Activated CD8-positive, alpha-beta memory T cell treated with anti-CD3 and anti-CD28 coated beads, Interleukin-2, amount 10 ng/mL, durations not matched to agents 7 days and 5 days (primary cell): ENCODE data around the gene LYZL1. TPM values are rescaled to one million over a fixed set of nuclear protein-coding genes. Genes with fewer than 3 reads are reported as not detected.
"Not testable (repeated sequence)": the region's sequence is repeated elsewhere in the genome, so short reads cannot be mapped to it uniquely, and the experiment has no call there.

Experiments
- ATAC-seq: fragments of 150-1000 bp; cut with Tn5 transposase; one replicate; pipeline ENCODE4 v1.10.0; 2021; ENCODE audit warnings: moderate library complexity
- CTCF ChIA-PET: fragments of 350-600 bp; sonication (Branson Sonifier 250); formaldehyde crosslinking; loops from one replicate; lab custom pipeline; 2021; ENCODE audit warnings: antibody characterized with exemption; lab: Charles Lee
- DNase-seq: peaks from one replicate; pipeline ENCODE4 v3.0.0-alpha.2; 2020
- H3K27ac Mint-ChIP-seq: one replicate; pipeline ENCODE4 v1.8.0; 2021; ENCODE audit warnings: mild to moderate bottlenecking, mixed read lengths
- H3K27me3 Mint-ChIP-seq: one replicate; pipeline ENCODE4 v1.8.0; 2021; ENCODE audit warnings: mixed read lengths
- H3K36me3 Mint-ChIP-seq: one replicate; pipeline ENCODE4 v1.8.0; 2021; ENCODE audit warnings: mild to moderate bottlenecking, mixed read lengths
- H3K4me1 Mint-ChIP-seq: one replicate; pipeline ENCODE4 v1.8.0; 2021; ENCODE audit warnings: mixed read lengths
- H3K4me3 Mint-ChIP-seq: one replicate; pipeline ENCODE4 v1.8.0; 2021; ENCODE audit warnings: mild to moderate bottlenecking, moderate library complexity, mixed read lengths
- H3K9me3 Mint-ChIP-seq: one replicate; pipeline ENCODE4 v1.8.0; 2022; ENCODE audit warnings: low read depth, mixed read lengths
- total RNA-seq, 2 experiments: library from RNA; stranded (reverse); gene quantifications; one replicate each; pipeline ENCODE4 v1.2.3, GENCODE V29; 2021

LYZL1 gene
- total RNA-seq, 2 experiments from 2014 or later, result not detected

- H3K9me3 Mint-ChIP-seq, H3K27ac Mint-ChIP-seq, CTCF ChIA-PET, H3K4me1 Mint-ChIP-seq, H3K4me3 Mint-ChIP-seq, DNase-seq, H3K36me3 Mint-ChIP-seq, ATAC-seq: not testable (repeated sequence)
- H3K27me3 Mint-ChIP-seq, result peaks cover 34% of the 10 kb centered on the region
Observed at GRCh38 chr10:29318141-29319071, 29.5 kb downstream of the LYZL1 start.

DNA sequence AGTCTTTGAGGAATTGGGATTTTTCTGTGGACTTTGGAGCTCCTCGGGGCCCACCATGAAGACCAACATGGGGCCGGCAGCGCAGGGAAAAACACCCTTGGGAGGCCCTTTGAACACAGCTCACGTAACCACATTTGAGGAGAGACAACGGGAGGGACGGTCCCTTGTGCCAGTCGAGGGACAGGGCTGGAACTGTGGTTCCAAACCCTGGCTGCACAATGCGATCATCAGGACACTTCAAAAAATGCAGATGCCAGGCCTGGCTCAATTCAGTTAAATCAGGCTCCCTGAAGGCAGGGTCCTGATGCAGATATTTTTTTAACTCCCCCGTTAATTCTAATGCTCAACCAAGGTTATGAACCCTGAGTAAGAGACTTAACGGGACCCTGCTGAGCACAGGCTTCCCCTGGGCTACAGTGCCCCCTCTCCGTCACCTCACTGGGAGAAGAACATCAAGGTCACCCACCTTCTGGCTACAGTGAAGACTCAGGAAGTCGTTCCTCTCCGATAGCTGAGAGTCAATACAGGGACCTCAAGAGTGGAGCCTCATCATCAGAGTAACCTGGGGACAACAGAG lies 30.4 kb downstream of the LYZL1 start:
- peaks cover 33% of the 10 kb centered on the region for H3K27me3 Mint-ChIP-seq
- ATAC-seq (no peak), DNase-seq (no peak)
- CTCF ChIA-PET, result no interaction called here
- no peak overlapping the region for H3K27ac Mint-ChIP-seq
- H3K4me3 Mint-ChIP-seq, result no peak overlapping the region
- H3K9me3 Mint-ChIP-seq, result no peaks in the 10 kb centered on the region
- H3K4me1 Mint-ChIP-seq, result peaks cover 5% of the 10 kb centered on the region
- H3K36me3 Mint-ChIP-seq, result no peaks in the 10 kb centered on the region

- H3K27me3 Mint-ChIP-seq, result peaks cover 35% of the 10 kb centered on the region
- H3K27ac Mint-ChIP-seq, H3K4me3 Mint-ChIP-seq, H3K36me3 Mint-ChIP-seq, H3K4me1 Mint-ChIP-seq, DNase-seq, ATAC-seq, H3K9me3 Mint-ChIP-seq: not testable (repeated sequence)
- CTCF ChIA-PET, result interaction anchor here (0.9 kb wide), 1 partner anchor 37 kb away, joined by 3 read pairs; no protein-coding TSS in a partner anchor
Observed at GRCh38 chr10:29320680-29321121, 31.8 kb downstream of the LYZL1 start.

DNA sequence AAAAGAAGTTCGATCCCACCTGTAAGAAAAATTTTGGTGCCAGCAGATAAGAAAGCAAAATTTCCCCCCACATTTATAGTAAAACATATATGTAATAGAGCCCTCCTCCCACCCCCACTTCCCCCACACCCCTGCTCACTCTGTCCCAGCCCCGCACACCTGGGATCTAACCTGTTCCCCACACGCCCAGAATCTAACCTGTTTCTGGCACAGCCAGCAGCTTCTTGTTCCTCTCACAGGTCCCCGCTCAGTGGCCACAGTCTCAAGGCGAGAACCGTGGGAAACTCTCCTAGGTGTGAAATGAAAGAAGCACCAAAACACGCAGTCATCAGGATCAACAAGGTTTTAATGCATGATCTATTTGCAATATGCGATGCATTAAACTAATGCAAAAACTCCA lies 32.8 kb downstream of the LYZL1 start:
- peaks cover 35% of the 10 kb centered on the region for H3K27me3 Mint-ChIP-seq
- DNase-seq (no peak), ATAC-seq (no peak)
- no peak overlapping the region for H3K4me3 Mint-ChIP-seq
- no peaks in the 10 kb centered on the region for H3K9me3 Mint-ChIP-seq
- H3K27ac Mint-ChIP-seq, result no peak overlapping the region
- CTCF ChIA-PET, result no interaction called here
- no peaks in the 10 kb centered on the region for H3K36me3 Mint-ChIP-seq
- H3K4me1 Mint-ChIP-seq, result peaks cover 5% of the 10 kb centered on the region

- H3K27me3 Mint-ChIP-seq, result peaks cover 30% of the 10 kb centered on the region
- peaks cover 5% of the 10 kb centered on the region for H3K4me1 Mint-ChIP-seq
- CTCF ChIA-PET, result no interaction called here
- DNase-seq, result no peak
- no peaks in the 10 kb centered on the region for H3K9me3 Mint-ChIP-seq
- no peaks in the 10 kb centered on the region for H3K36me3 Mint-ChIP-seq
- ATAC-seq, result no peak
- no peak overlapping the region for H3K4me3 Mint-ChIP-seq
- H3K27ac Mint-ChIP-seq, result no peak overlapping the region
Observed at GRCh38 chr10:29322918-29323317, 34.0 kb downstream of the LYZL1 start.

DNA sequence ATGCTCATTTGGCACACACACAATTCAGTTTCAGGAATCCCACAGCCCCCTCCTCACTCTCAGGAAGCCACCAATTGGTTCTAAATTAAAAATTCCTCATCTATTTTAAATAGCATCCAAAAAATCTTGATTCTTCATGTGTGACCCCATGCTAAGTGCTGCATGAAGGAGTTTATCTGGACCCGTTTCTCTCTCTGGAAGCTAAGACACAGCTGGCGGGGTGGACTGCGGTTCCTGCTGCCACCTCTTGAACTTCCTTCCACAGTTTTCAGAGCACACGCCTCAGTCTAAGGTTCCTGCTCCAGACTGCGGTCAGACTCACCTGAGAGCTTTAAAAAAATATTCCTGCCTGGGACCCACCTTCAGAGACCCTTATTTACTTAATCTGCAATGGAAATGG lies 34.5 kb downstream of the LYZL1 start:
- ATAC-seq (no peak), DNase-seq (no peak)
- CTCF ChIA-PET, result no interaction called here
- H3K27me3 Mint-ChIP-seq, result peaks cover 25% of the 10 kb centered on the region
- no peaks in the 10 kb centered on the region for H3K36me3 Mint-ChIP-seq
- no peak overlapping the region for H3K27ac Mint-ChIP-seq
- H3K4me1 Mint-ChIP-seq, result peaks cover 1% of the 10 kb centered on the region
- H3K9me3 Mint-ChIP-seq, result no peaks in the 10 kb centered on the region
- H3K4me3 Mint-ChIP-seq, result no peak overlapping the region

DNA sequence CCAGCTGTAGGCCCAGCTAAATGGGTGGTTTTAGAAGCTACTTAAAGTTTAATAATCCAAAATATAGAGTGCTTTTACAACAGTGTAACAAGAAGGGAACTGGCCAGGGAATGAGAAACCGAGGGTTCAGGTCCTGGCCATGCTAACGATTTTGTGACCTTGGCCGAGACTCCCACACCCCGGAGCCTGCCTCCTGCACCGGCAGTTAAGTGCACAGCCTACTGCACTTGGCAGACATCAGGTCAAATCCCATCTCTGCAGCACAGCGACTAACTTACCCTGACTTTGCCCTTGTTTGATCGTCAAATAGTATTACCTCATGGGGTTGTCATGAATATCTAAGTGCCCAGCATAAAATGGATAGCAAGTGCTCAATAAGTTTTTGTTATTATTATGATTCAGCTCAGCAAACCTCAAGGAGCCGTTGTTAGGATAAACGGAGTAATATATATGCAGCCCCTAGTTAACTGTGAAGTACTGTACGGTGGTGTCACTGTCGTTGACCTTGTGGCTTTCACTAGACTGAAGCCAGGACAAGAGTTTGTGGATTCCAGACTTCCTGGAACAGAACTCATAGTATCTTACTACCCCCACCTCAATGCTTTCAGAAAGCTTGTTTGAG lies 35.5 kb downstream of the LYZL1 start:
- H3K27me3 Mint-ChIP-seq, result peaks cover 22% of the 10 kb centered on the region
- ATAC-seq, result no peak
- CTCF ChIA-PET, result no interaction called here

DNA sequence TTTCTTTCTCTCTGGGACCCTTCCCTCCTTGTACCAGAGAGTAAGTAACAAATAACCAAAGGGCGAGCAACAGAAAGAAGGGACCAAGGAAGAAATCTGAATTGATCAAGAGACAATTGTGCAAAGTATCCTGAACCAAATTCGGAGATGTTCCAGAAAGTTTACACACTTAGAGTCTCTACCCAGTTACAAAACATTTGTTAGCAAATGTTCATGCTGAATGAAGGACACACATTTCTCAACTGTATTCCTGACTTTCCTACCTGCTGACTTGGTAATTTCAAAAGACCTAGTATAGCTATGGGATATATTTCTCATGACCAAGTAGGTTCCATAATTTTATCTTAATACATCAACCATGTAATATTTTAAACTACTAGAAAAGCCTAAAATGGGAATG lies 37.4 kb downstream of the LYZL1 start:
- DNase-seq (no peak), ATAC-seq (no peak)
- Mint-ChIP-seq H3K27ac (no peak overlapping the region), H3K9me3 (no peaks in the 10 kb centered on the region), H3K36me3 (no peaks in the 10 kb centered on the region), H3K27me3 (peaks cover 13% of the 10 kb centered on the region), H3K4me1 (no peaks in the 10 kb centered on the region), H3K4me3 (no peak overlapping the region)
- CTCF ChIA-PET, result no interaction called here

More for the DNA sequence above, 35.5 kb downstream of the LYZL1 start:
- Mint-ChIP-seq H3K36me3 (no peaks in the 10 kb centered on the region), H3K4me1 (no peaks in the 10 kb centered on the region), H3K9me3 (no peaks in the 10 kb centered on the region), H3K4me3 (no peak overlapping the region), H3K27ac (no peak overlapping the region)
- no peak for DNase-seq

- DNase-seq, result no peak
- Mint-ChIP-seq H3K4me1 (no peaks in the 10 kb centered on the region), H3K9me3 (no peaks in the 10 kb centered on the region), H3K27me3 (peaks cover 13% of the 10 kb centered on the region), H3K4me3 (no peak overlapping the region), H3K36me3 (no peaks in the 10 kb centered on the region), H3K27ac (no peak overlapping the region)
- CTCF ChIA-PET, result no interaction called here
- no peak for ATAC-seq
Observed at GRCh38 chr10:29326886-29327745, 38.2 kb downstream of the LYZL1 start.

GRCh38 chr10:29327746-29328102 lies 38.9 kb downstream of the LYZL1 start:
- Mint-ChIP-seq H3K36me3 (no peaks in the 10 kb centered on the region), H3K4me3 (no peak overlapping the region), H3K27ac (no peak overlapping the region), H3K9me3 (no peaks in the 10 kb centered on the region), H3K4me1 (no peaks in the 10 kb centered on the region), H3K27me3 (peaks cover 13% of the 10 kb centered on the region)
- CTCF ChIA-PET, result no interaction called here
- no peak for ATAC-seq
- DNase-seq, result no peak

- H3K4me3 Mint-ChIP-seq, result no peak overlapping the region
- ATAC-seq, result no peak
Observed at GRCh38 chr10:29328983-29329382, 40.1 kb downstream of the LYZL1 start.

GRCh38 chr10:29329420-29329819 lies 40.5 kb downstream of the LYZL1 start:
- Mint-ChIP-seq H3K27me3 (peaks cover 8% of the 10 kb centered on the region), H3K4me1 (no peaks in the 10 kb centered on the region), H3K4me3 (no peak overlapping the region), H3K9me3 (no peaks in the 10 kb centered on the region), H3K36me3 (no peaks in the 10 kb centered on the region), H3K27ac (no peak overlapping the region)
- DNase-seq (no peak), ATAC-seq (no peak)
- CTCF ChIA-PET, result no interaction called here

More at GRCh38 chr10:29328983-29329382, 40.1 kb downstream of the LYZL1 start:
- CTCF ChIA-PET, result no interaction called here
- Mint-ChIP-seq H3K27me3 (peaks cover 8% of the 10 kb centered on the region), H3K27ac (no peak overlapping the region), H3K9me3 (no peaks in the 10 kb centered on the region), H3K36me3 (no peaks in the 10 kb centered on the region), H3K4me1 (no peaks in the 10 kb centered on the region)
- DNase-seq, result no peak
